ENCODE results near the gene RNF225. TPM values are rescaled to one million over a fixed set of nuclear protein-coding genes. Genes with fewer than 3 reads are reported as not detected.
A peak's percentile ranks its signal among the peaks of the same experiment; 100 is the strongest.

Gene RNF225
- total and polyA plus RNA-seq, 9 of the 15 experiments (the other 6 are each of a cell fraction or from before 2014, with no cell fraction given), result 0.33 TPM; not detected in 8

- TF ChIP-seq RCOR1 (IDR thresholded peaks at IDR 0.05; ENCODE audit: borderline replicate concordance in 1 of 2, low read depth in 2 of 2, low read length in 2 of 2), result no peak
- TF ChIP-seq, protein P1, sequence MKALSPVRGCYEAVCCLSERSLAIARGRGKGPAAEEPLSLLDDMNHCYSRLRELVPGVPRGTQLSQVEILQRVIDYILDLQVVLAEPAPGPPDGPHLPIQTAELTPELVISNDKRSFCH (CRISPR knock-in tag; IDR thresholded peaks at IDR 0.05), result no peak
- TF ChIP-seq, protein P1 (tag; IDR thresholded peaks at IDR 0.05), result no peak
- TF ChIP-seq, protein P2, sequence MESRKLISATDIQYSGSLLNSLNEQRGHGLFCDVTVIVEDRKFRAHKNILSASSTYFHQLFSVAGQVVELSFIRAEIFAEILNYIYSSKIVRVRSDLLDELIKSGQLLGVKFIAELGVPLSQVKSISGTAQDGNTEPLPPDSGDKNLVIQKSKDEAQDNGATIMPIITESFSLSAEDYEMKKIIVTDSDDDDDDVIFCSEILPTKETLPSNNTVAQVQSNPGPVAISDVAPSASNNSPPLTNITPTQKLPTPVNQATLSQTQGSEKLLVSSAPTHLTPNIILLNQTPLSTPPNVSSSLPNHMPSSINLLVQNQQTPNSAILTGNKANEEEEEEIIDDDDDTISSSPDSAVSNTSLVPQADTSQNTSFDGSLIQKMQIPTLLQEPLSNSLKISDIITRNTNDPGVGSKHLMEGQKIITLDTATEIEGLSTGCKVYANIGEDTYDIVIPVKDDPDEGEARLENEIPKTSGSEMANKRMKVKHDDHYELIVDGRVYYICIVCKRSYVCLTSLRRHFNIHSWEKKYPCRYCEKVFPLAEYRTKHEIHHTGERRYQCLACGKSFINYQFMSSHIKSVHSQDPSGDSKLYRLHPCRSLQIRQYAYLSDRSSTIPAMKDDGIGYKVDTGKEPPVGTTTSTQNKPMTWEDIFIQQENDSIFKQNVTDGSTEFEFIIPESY (CRISPR knock-in tag; IDR thresholded peaks at IDR 0.05), result peak; percentile 92
- no peak for TF ChIP-seq THRAP3 (IDR thresholded peaks at IDR 0.05; ENCODE audit: borderline replicate concordance)
- peak; percentile 31; the same call in 1 of the 2 replicates for TF ChIP-seq MAX (CRISPR knock-in tag; IDR thresholded peaks at IDR 0.05)
- no peak for TF ChIP-seq ZBED1 (IDR thresholded peaks at IDR 0.05)
- no peak for TF ChIP-seq SREBF2 (CRISPR knock-in tag; IDR thresholded peaks at IDR 0.05)
- no peak for TF ChIP-seq SP2 (IDR thresholded peaks at IDR 0.05; ENCODE audit: extremely low read depth, low read depth, low read length, poor library complexity, severe bottlenecking)
- TF ChIP-seq ASH1L (IDR thresholded peaks at IDR 0.05; ENCODE audit: borderline replicate concordance, low read depth, partially characterized antibody), result no peak
- no peak for TF ChIP-seq CC2D1A (IDR thresholded peaks at IDR 0.05)
- no peak for TF ChIP-seq ELF1 (tag; IDR thresholded peaks at IDR 0.05)
- TF ChIP-seq POLR2A (conservative IDR thresholded peaks at IDR 0.05), result peak; percentile 59
- TF ChIP-seq LARP7 (IDR thresholded peaks at IDR 0.05), result no peak
- TF ChIP-seq RBFOX2 (IDR thresholded peaks at IDR 0.05; ENCODE audit: low read depth, low read length), result peak; percentile 66
- TF ChIP-seq ZNF407 (IDR thresholded peaks at IDR 0.05; ENCODE audit: low read depth), result no peak
- TF ChIP-seq THAP7 (CRISPR knock-in tag; IDR thresholded peaks at IDR 0.05), result no peak
Measured at GRCh38 chr19:58392945-58393724, 2.3 kb upstream of the RNF225 start (continued).
